Stimulated activated naive CD4-positive, alpha-beta T cell treated with Interleukin-2 at 50 U/mL for 16 hours (primary cell): ENCODE results near the gene CD14.
A peak's percentile ranks its signal among the peaks of the same experiment; 100 is the strongest.
"Not testable (repeated sequence)": the region's sequence is repeated elsewhere in the genome, so short reads cannot be mapped to it uniquely, and the experiment has no call there.

ENCODE experiments used
- DNase-seq: peaks from one replicate; lab custom pipeline; 2025; lab: John Stamatoyannopoulos, UW

CD14 gene

DNA sequence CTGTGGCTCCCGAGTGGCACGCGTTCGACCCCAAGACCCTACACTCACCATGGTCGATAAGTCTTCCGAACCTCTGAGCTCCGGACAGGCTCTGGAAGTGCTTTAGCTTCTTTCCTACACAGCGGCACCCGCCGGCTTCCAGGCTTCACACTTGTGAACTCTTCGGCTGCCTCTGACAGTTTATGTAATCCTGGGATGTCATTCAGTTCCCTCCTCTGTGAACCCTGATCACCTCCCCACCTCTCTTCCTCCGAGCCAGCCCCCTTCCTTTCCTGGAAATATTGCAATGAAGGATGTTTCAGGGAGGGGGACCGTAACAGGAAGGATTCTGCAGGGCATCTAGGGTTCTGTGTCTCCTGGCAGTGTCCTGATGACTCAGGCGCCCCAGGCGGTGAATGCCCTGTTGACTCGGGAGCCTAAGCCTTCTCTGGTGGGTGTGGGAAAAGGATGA lies at the start of gene CD14:
Gene CD14 (minus strand): TSS at position 155 of the 451 bp plus-strand sequence. CDS start 104 bp downstream, at position 51.
- DNase-seq: no peak

- DNase-seq: no peak
Observed at GRCh38 chr5:140678993-140679392, 46.0 kb upstream of the CD14 start.

GRCh38 chr5:140677947-140678346 lies 45.0 kb upstream of the CD14 start:
- no peak for DNase-seq

DNA sequence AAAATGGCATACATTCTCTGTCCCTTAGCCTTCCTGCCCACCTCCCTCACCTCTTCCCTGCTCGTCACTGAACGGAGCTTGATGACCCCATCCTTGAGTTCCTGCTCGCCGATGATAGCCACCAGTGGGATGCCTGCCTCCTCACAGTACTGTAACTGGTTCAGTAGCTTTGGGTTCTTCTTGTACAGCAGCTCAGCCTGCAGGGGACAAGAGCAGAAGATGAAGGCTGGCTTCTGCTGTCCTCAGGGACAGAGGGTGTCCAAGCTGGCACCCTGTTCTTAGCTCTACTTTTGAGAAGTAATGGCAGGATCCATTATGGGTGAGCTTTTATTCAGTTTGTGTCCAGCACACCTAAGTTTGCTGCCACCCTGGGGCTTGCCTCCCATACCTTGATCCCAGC lies 41.7 kb upstream of the CD14 start:
- DNase-seq: no peak

GRCh38 chr5:140674211-140674610 lies 41.2 kb upstream of the CD14 start:
- no peak for DNase-seq

DNA sequence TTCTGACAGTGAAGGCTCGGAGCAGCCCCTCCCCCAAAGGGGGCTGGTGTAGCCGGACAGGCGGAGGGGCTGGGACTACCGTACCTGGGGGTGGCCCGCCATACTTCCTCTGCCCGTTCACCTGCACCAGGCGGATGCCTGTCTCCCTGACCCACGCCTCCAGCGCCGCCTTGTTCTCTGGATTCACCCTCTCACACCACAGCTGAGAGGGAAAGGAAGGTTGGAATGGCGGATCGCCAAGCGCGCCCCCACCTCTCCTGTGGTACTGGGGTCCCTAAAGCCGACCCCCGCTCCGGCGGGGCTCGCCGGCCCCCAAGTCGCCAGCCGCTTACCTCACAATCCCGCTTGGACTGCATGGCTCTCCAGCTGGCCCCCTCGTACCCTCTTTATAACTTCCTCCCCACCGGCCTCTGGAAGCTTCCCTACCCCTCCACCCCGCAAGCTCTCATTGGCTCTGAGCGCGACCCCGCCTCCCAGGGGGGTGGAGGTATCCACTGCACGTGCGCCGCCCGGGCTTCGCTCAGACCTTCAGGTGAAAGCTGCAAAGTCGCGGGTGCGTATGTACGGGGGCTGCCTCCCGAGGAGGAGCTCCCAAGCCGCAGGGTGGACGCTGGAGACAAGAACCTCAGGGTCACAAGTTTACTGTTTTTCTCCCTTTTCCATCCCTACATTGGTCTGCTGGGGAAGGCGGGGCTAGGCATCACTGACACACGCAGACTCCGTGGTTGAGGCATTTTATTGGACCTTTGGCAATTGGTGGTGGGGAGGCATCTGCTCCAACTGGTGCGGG lies 40.4 kb upstream of the CD14 start, which contains the start of gene DND1:
Gene DND1 (minus strand): TSS at position 390 of the 790 bp plus-strand sequence. CDS start 34 bp downstream, at position 356.
- DNase-seq: no peak

- no peak for DNase-seq
Observed at GRCh38 chr5:140672455-140673186, 39.6 kb upstream of the CD14 start.

DNA sequence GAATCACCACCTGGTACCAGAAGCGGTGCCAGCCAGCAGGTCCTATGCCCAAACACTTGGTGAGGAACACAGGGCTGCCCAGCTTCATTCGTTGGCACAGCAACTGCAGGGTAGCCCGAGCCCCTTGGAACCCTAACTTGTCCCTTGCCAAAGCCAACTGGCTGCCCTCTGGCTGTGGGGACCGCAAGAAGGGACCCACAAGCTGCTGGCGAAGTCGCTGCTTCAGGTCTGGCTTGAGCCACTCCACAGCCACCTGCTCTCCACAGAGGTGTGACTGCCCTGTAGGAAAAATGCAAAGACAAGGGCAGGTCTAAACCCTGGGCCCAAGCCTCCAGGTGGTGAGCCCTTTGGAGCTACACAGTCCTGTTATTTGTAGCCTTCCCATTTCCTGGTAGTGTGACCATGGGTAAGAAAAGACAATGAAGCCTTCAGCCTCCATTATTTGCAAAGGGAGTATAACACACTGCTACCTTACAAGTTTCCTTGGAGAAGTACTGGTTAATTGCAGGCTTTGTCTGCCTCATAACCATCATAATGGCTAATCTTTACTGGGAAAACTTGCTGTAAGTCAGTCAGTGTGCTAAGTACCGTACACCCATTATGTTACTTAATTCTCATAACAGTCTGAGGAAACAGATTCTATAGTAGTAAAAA lies 38.6 kb upstream of the CD14 start:
- no peak for DNase-seq

DNA sequence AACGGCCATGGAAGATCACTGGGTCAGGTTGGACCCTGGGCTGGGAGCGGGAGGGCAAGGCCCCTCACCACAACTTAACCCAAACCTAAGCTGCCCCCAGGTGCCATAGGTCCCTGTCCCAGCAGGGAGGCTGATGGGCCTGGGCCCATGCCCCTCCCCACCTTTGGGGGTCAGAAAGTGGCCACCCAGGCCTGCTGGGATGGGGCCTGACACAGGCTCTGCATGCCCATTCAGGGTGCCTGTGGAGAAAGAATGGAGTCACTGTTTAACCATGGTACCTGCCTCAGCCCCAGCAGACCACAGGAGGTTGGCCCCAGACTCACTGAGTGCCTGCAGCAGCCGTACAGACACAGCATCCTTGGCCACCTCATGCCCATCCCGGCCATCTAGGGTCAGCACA lies 38.1 kb upstream of the CD14 start:
- DNase-seq: not testable (repeated sequence)

GRCh38 chr5:140664359-140665119 lies 31.6 kb upstream of the CD14 start, which contains the start of gene WDR55:
Gene WDR55, plus strand, starts transcription at chr5:140664904. Its CDS starts 9 bp downstream, at chr5:140664913.
- DNase-seq: peak; percentile 96

GRCh38 chr5:140664030-140664358 lies 31.0 kb upstream of the CD14 start:
- no peak for DNase-seq

DNA sequence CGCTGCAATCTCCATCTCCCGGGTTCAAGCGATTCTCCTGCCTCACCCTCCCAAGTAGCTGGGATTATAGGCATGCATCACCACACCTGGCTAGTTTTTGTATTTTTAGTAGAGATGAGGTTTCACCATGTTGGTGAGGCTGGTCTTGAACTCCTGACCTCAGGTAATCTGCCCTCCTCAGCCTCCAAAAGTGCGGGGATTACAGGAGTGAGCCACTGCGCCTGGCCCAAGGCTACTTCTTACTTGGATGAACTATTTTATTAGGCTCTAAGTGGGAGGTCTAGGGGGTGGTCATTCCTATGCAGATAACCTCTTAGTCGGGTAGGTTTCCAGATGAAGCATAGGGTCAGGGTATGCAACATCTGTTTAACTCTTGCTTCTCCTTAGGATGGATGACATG lies 27.4 kb upstream of the CD14 start:
- DNase-seq: not testable (repeated sequence)

DNA sequence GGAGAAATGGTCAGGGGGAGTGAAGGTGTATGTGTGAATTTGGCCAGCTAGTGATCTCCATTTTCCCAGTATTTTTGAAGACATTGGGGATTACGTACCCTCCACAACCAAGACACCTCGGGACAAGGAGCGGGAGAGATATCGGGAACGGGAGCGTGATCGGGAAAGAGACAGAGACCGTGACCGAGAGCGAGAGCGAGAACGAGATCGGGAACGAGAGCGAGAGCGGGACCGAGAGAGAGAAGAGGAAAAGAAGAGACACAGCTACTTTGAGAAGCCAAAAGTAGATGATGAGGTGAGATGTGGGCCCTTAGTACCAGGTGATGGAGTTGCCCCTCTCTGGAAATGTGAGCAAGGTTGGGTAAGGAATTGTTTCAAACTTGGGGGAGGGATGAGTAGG lies 25.9 kb upstream of the CD14 start:
- DNase-seq: no peak

GRCh38 chr5:140647042-140647419 lies 14.1 kb upstream of the CD14 start:
- DNase-seq: no peak

DNA sequence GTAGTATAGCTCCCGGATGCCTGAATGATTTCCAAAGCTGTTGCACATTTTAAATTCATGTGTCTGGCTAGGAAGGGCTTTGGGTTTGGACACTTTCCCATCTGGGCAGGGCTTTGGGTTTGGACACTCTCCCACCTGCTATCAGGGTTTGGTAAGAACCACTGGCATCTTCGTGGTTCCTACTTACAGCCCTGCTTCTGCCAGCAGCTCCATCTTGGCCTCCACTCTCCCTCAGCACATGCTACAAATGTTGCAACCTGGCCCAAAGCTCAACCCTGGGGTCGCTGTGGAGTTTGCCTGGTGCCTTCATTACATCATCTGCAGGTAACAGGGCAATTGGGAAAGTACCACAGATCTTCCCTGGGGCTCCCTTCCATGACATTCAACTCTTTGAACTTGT lies 9.7 kb upstream of the CD14 start:
- DNase-seq: no peak

DNA sequence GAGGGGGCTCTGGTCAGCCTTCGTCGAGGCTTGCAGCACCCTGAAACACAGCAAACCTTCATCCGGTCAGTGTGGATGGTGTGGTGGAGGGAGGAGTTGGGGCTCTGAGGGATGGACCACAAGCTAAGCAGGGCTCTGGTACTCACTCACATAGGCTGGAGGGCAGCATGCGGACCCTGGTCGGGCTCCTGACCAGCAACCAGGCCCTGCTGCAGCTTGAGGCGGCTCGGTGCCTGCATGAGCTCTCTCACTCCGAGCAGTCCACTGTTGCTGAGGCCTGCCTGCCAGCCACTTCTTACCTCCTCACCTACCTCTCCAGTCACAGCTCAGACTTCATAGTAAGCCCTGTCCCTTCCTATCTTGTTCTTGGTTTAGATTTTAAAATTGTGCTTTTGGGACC lies 8.7 kb upstream of the CD14 start:
- no peak for DNase-seq

DNA sequence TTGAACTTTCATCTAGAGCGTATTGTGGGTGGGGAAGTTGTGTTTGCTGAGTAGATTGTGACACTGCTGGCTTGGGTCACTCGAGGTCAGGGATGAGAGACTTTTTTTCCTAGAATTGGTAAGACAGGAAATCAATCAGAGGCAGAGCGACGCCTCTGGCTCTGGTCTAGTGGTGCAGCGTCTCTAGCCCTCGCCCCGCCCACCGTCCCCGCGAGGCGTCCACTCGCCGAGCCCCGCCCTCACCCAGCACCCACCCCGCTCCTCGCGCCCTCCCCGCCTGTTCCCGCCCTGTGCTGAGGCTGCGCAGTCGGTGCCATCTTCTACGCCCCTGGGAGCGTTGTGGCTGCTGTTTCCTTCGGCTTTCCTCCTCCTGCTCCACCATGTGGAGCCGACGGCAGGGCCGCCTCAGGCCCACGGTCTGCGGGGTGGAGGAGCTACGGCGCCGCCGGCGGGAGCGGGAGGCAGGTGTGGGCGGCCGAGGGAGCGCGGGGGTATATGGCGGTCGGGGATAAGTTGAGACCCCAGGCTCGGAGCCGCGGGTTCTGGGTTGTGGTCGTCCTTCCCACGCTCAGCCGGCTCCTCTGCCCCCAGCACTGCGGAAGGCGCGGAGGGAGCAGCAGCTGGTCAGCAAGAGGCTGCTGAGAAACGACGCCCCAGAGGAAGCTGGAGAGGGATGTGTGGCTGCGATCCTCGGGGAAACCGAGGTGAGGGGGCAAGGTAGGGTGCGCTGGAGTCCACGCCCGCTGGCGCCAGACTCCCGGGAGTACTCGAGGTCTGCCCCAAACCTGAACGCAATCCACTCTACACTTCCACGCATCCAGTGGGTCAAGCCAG lies 6.4 kb upstream of the CD14 start, which contains the start of gene TMCO6:
Gene TMCO6 (plus strand): TSS at position 304 of the 834 bp plus-strand sequence. CDS start 77 bp downstream, at position 381.
- DNase-seq: peak; percentile 97

DNA sequence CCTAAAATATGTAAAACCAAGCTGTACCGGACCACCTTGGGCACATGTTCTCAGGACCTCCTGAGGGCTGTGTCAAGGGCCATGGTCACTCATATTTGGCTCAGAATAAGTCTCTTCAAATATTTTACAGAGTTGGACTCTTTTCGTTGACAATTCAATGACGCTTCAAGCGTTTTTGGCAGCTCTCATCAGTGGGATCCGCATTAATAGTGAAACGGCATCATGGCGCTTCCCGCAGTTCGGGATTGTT lies 5.8 kb upstream of the CD14 start:
- not testable (repeated sequence) for DNase-seq

GRCh38 chr5:140637371-140638100 lies 4.6 kb upstream of the CD14 start:
- no peak for DNase-seq
